ELR (cell line): Measurements from ENCODE around the gene NT5C.

Source experiments
- DNase-seq: peaks from one replicate; pipeline ENCODE4 v3.0.0-alpha.2; 2015; ENCODE audit warnings: low read depth

The NT5C gene

GRCh38 chr17:75116737-75117136 is 14.8 kb downstream of the NT5C start:
- no peak for DNase-seq

- DNase-seq = no peak
These were observed 16.0 kb downstream of the NT5C start for GRCh38 chr17:75115555-75115954.

GRCh38 chr17:75114552-75115314 is 16.8 kb downstream of the NT5C start:
- no peak for DNase-seq

- peak; percentile 94 for DNase-seq
These were observed 17.6 kb downstream of the NT5C start for GRCh38 chr17:75113798-75114551.

- no peak for DNase-seq
These were observed 19.7 kb downstream of the NT5C start for GRCh38 chr17:75111777-75112335.

- peak; percentile 50 for DNase-seq
These were observed 21.2 kb downstream of the NT5C start for GRCh38 chr17:75110234-75110937.

GRCh38 chr17:75109407-75110233 is 21.9 kb downstream of the NT5C start, which contains the start of gene ARMC7:
ARMC7 (plus strand) TSS chr17:75109969; CDS start chr17:75110289, 320 bp downstream.
- DNase-seq = peak; percentile 89

- DNase-seq = no peak
These were observed 22.5 kb downstream of the NT5C start for GRCh38 chr17:75109046-75109406.

- DNase-seq = no peak
These were observed 23.3 kb downstream of the NT5C start for GRCh38 chr17:75108193-75108592.

- DNase-seq = peak; percentile 69
These were observed 26.1 kb downstream of the NT5C start for GRCh38 chr17:75105126-75106080.

- DNase-seq = no peak
These were observed 27.7 kb downstream of the NT5C start for GRCh38 chr17:75103601-75104554.

- no peak for DNase-seq
These were observed 29.1 kb downstream of the NT5C start for GRCh38 chr17:75102385-75102821.

- DNase-seq = no peak
These were observed 31.5 kb downstream of the NT5C start for GRCh38 chr17:75099881-75100595.

- DNase-seq = no peak
These were observed 32.7 kb downstream of the NT5C start for GRCh38 chr17:75098861-75099260.

GRCh38 chr17:75097865-75098264 is 33.7 kb downstream of the NT5C start:
- DNase-seq = no peak

GRCh38 chr17:75096082-75096625 is 35.4 kb downstream of the NT5C start:
- DNase-seq = peak; percentile 93

- no peak for DNase-seq
These were observed 36.6 kb downstream of the NT5C start for GRCh38 chr17:75094871-75095399.
